Measurements from ENCODE around the gene PRTFDC1. TPM values are rescaled to one million over a fixed set of nuclear protein-coding genes. Genes with fewer than 3 reads are reported as not detected.
A peak's percentile ranks its signal among the peaks of the same experiment; 100 is the strongest.

Gene PRTFDC1
- total and polyA plus RNA-seq, 2 donors from 2014 or later: 3.8 to 6.1 TPM

GRCh38 chr10:24886290-24886680, 66.1 kb downstream of the PRTFDC1 start:
- Histone ChIP-seq H3K4me3 (ENCODE audit: low read length in 3 of 3) (no peak overlapping the region), H3K9me3 (ENCODE audit: control insufficient read depth in 2 of 3, insufficient read depth in 1 of 3, low read length in 3 of 3) (no peaks in the 10 kb centered on the region), H3K9ac (ENCODE audit: low read length in 3 of 3) (no peak overlapping the region), H3K4me1 (ENCODE audit: control insufficient read depth in 2 of 3, insufficient read depth in 2 of 3, low read depth in 1 of 3, low read length in 3 of 3) (no peaks in the 10 kb centered on the region), H3K27me3 (ENCODE audit: control insufficient read depth, insufficient read depth, low read length) (no peaks in the 10 kb centered on the region), H3K36me3 (ENCODE audit: control insufficient read depth in 2 of 3, insufficient read depth in 3 of 3, low read length in 3 of 3) (no peaks in the 10 kb centered on the region), H3K27ac (ENCODE audit: low read depth in 2 of 2, low read length in 2 of 2) (no peak overlapping the region)
- FAIRE-seq (no peak), DNase-seq (peak in 4 of 5 donors; percentile 44 to 69 (median 52))
- no peak for TF ChIP-seq CTCF (IDR thresholded peaks at IDR 0.05; ENCODE audit: borderline replicate concordance, extremely low read depth, insufficient read depth)
- intact Hi-C loops (cut with DNase I): no loop called here

- H3K4me1 ChIP-seq (ENCODE audit: control insufficient read depth in 2 of 3, insufficient read depth in 2 of 3, low read depth in 1 of 3, low read length in 3 of 3): no peaks in the 10 kb centered on the region
- no peak for TF ChIP-seq CTCF (IDR thresholded peaks at IDR 0.05; ENCODE audit: borderline replicate concordance, extremely low read depth, insufficient read depth)
- no peaks in the 10 kb centered on the region for H3K27me3 ChIP-seq (ENCODE audit: control insufficient read depth, insufficient read depth, low read length)
- no peak for DNase-seq
- H3K9me3 ChIP-seq (ENCODE audit: control insufficient read depth in 2 of 3, insufficient read depth in 1 of 3, low read length in 3 of 3): no peaks in the 10 kb centered on the region
- no peaks in the 10 kb centered on the region for H3K36me3 ChIP-seq (ENCODE audit: control insufficient read depth in 2 of 3, insufficient read depth in 3 of 3, low read length in 3 of 3)
- H3K4me3 ChIP-seq (ENCODE audit: low read length in 3 of 3): no peak overlapping the region
- intact Hi-C loops (cut with DNase I): no loop called here
- FAIRE-seq: no peak
- H3K27ac ChIP-seq (ENCODE audit: low read depth in 2 of 2, low read length in 2 of 2): no peak overlapping the region
- no peak overlapping the region for H3K9ac ChIP-seq (ENCODE audit: low read length in 3 of 3)
Observed at GRCh38 chr10:24885551-24886289, 66.7 kb downstream of the PRTFDC1 start.

GRCh38 chr10:24884793-24885192, 67.6 kb downstream of the PRTFDC1 start:
- intact Hi-C loops (cut with DNase I): no loop called here
- no peak overlapping the region for H3K4me3 ChIP-seq (ENCODE audit: low read length in 3 of 3)

More at GRCh38 chr10:24884793-24885192, 67.6 kb downstream of the PRTFDC1 start:
- no peak for DNase-seq
- TF ChIP-seq CTCF (IDR thresholded peaks at IDR 0.05; ENCODE audit: borderline replicate concordance, extremely low read depth, insufficient read depth): no peak
- Histone ChIP-seq H3K4me1 (ENCODE audit: control insufficient read depth in 2 of 3, insufficient read depth in 2 of 3, low read depth in 1 of 3, low read length in 3 of 3) (no peaks in the 10 kb centered on the region), H3K27ac (ENCODE audit: low read depth in 2 of 2, low read length in 2 of 2) (no peak overlapping the region), H3K9me3 (ENCODE audit: control insufficient read depth in 2 of 3, insufficient read depth in 1 of 3, low read length in 3 of 3) (no peaks in the 10 kb centered on the region), H3K9ac (ENCODE audit: low read length in 3 of 3) (no peak overlapping the region), H3K36me3 (ENCODE audit: control insufficient read depth in 2 of 3, insufficient read depth in 3 of 3, low read length in 3 of 3) (no peaks in the 10 kb centered on the region), H3K27me3 (ENCODE audit: control insufficient read depth, insufficient read depth, low read length) (no peaks in the 10 kb centered on the region)
- FAIRE-seq: no peak
